Natural killer cell treated with Interleukin-12 subunit alpha and Interleukin-12 subunit beta and Interleukin-15 and Interleukin-18, amount 100 ng/mL, for 72 hours (primary cell): ENCODE results near the gene EPOP. TPM values are rescaled to one million over a fixed set of nuclear protein-coding genes. Genes with fewer than 3 reads are reported as not detected.

ENCODE experiments used
- ATAC-seq, 2 donors: fragments of 150-1000 bp; cut with Tn5 transposase in 1 of 2; sonication (Bioruptor Pico), chemical (Tn5 transposase) in 1 of 2; 2 replicates each; pipeline ENCODE4 v1.10.0; 2021
- DNase-seq: peaks from one replicate; pipeline ENCODE4 v3.0.0; 2022; ENCODE audit warnings: low spot score
- H3K27ac Mint-ChIP-seq, 2 donors: 1 replicate in 1 of 2; 2 replicates in 1 of 2; pipeline ENCODE4 v1.8.0; 2022; ENCODE audit warnings: mixed read lengths in 2 of 2, mild to moderate bottlenecking in 1 of 2, moderate library complexity in 1 of 2
- H3K27me3 Mint-ChIP-seq, 2 donors: 1 replicate in 1 of 2; 2 replicates in 1 of 2; pipeline ENCODE4 v1.8.0; 2022; ENCODE audit warnings: mixed read lengths in 2 of 2
- H3K36me3 Mint-ChIP-seq: one replicate; pipeline ENCODE4 v1.8.0; 2022; ENCODE audit warnings: mixed read lengths
- H3K4me1 Mint-ChIP-seq, 2 donors: 1 replicate in 1 of 2; 2 replicates in 1 of 2; pipeline ENCODE4 v1.8.0; 2022; ENCODE audit warnings: low read depth in 2 of 2, mixed read lengths in 2 of 2, mild to moderate bottlenecking in 1 of 2
- H3K4me3 Mint-ChIP-seq: one replicate; pipeline ENCODE4 v1.8.0; 2022; ENCODE audit warnings: mixed read lengths
- H3K9me3 Mint-ChIP-seq: 2 replicates; pipeline ENCODE4 v1.8.0; 2022; ENCODE audit warnings: mixed read lengths
- total RNA-seq, 2 donors: library from RNA; stranded (reverse); gene quantifications; one replicate each; pipeline ENCODE4 v1.2.3, GENCODE V29; 2022

Gene EPOP
- total RNA-seq = 10 to 100 TPM; 20.5 to 41.0 TPM

GRCh38 chr17:38674749-38675615 lies at the start of gene EPOP:
Gene EPOP (minus strand): TSS chr17:38674957. CDS start chr17:38674495, 462 bp downstream.
- H3K27me3 Mint-ChIP-seq = peaks cover 9 to 15% of the 10 kb centered on the region in 2 donors
- no peaks in the 10 kb centered on the region for H3K9me3 Mint-ChIP-seq
- H3K36me3 Mint-ChIP-seq = no peaks in the 10 kb centered on the region
- peak; percentile 95 for DNase-seq
- H3K4me1 Mint-ChIP-seq = peaks cover 28 to 39% of the 10 kb centered on the region in 2 donors
- H3K4me3 Mint-ChIP-seq = peak within 1 kb of the TSS; percentile 56
- peak; percentile 93 to 98 for ATAC-seq
- H3K27ac Mint-ChIP-seq = peak within 1 kb of the TSS; percentile 38 to 88

GRCh38 chr17:38721802-38722201 lies 47.0 kb upstream of the EPOP start:
- no peak for ATAC-seq
- H3K4me3 Mint-ChIP-seq = no peak overlapping the region
- peaks cover 30 to 42% of the 10 kb centered on the region in 2 donors for H3K4me1 Mint-ChIP-seq
- no peak overlapping the region for H3K27ac Mint-ChIP-seq
- no peaks in the 10 kb centered on the region for H3K27me3 Mint-ChIP-seq
- no peak for DNase-seq
- H3K9me3 Mint-ChIP-seq = no peaks in the 10 kb centered on the region
- H3K36me3 Mint-ChIP-seq = peaks cover 4% of the 10 kb centered on the region

GRCh38 chr17:38720941-38721340 lies 46.2 kb upstream of the EPOP start:
- ATAC-seq = no peak
- H3K27ac Mint-ChIP-seq = peak overlapping the region; percentile 16 to 77
- no peaks in the 10 kb centered on the region for H3K27me3 Mint-ChIP-seq
- peaks cover 4% of the 10 kb centered on the region for H3K36me3 Mint-ChIP-seq
- no peaks in the 10 kb centered on the region for H3K9me3 Mint-ChIP-seq
- DNase-seq = no peak
- H3K4me3 Mint-ChIP-seq = no peak overlapping the region
- H3K4me1 Mint-ChIP-seq = peaks cover 27 to 40% of the 10 kb centered on the region in 2 donors

- Mint-ChIP-seq H3K4me3 (no peak overlapping the region), H3K27ac (peak overlapping the region in 1 of 2 donors; percentile 16), H3K36me3 (peaks cover 4% of the 10 kb centered on the region), H3K9me3 (no peaks in the 10 kb centered on the region), H3K27me3 (no peaks in the 10 kb centered on the region), H3K4me1 (peaks cover 29 to 41% of the 10 kb centered on the region in 2 donors)
- DNase-seq (no peak), ATAC-seq (no peak)
These were observed 45.3 kb upstream of the EPOP start for GRCh38 chr17:38719943-38720641.

GRCh38 chr17:38719289-38719942 lies 44.7 kb upstream of the EPOP start:
- H3K4me3 Mint-ChIP-seq = no peak overlapping the region
- no peak for ATAC-seq

GRCh38 chr17:38717139-38717745 lies 42.5 kb upstream of the EPOP start:
- Mint-ChIP-seq H3K9me3 (no peaks in the 10 kb centered on the region), H3K4me3 (no peak overlapping the region), H3K36me3 (peaks cover 4% of the 10 kb centered on the region), H3K4me1 (peaks cover 24 to 38% of the 10 kb centered on the region in 2 donors), H3K27ac (peak overlapping the region; percentile 49 to 62), H3K27me3 (no peaks in the 10 kb centered on the region)
- ATAC-seq (no peak), DNase-seq (no peak)

More at GRCh38 chr17:38719289-38719942, 44.7 kb upstream of the EPOP start:
- Mint-ChIP-seq H3K9me3 (no peaks in the 10 kb centered on the region), H3K27ac (peak overlapping the region; percentile 49 to 62), H3K36me3 (peaks cover 4% of the 10 kb centered on the region), H3K27me3 (no peaks in the 10 kb centered on the region), H3K4me1 (peaks cover 32 to 41% of the 10 kb centered on the region in 2 donors)
- DNase-seq = no peak

- H3K27ac Mint-ChIP-seq = peak overlapping the region; percentile 78 to 84
- H3K27me3 Mint-ChIP-seq = no peaks in the 10 kb centered on the region
- H3K4me3 Mint-ChIP-seq = no peak overlapping the region
- peaks cover 4% of the 10 kb centered on the region for H3K36me3 Mint-ChIP-seq
- H3K4me1 Mint-ChIP-seq = peaks cover 24 to 43% of the 10 kb centered on the region in 2 donors
- ATAC-seq (no peak), DNase-seq (no peak)
- no peaks in the 10 kb centered on the region for H3K9me3 Mint-ChIP-seq
These were observed 41.7 kb upstream of the EPOP start for GRCh38 chr17:38716368-38717005.

- Mint-ChIP-seq H3K9me3 (no peaks in the 10 kb centered on the region), H3K27ac (peak overlapping the region; percentile 78 to 84), H3K27me3 (no peaks in the 10 kb centered on the region), H3K4me1 (peaks cover 35 to 47% of the 10 kb centered on the region in 2 donors), H3K36me3 (peaks cover 7% of the 10 kb centered on the region), H3K4me3 (no peak overlapping the region)
- DNase-seq (no peak), ATAC-seq (no peak)
These were observed 40.6 kb upstream of the EPOP start for GRCh38 chr17:38715216-38715943.

GRCh38 chr17:38713456-38714075 lies 38.8 kb upstream of the EPOP start:
- no peak overlapping the region for H3K4me3 Mint-ChIP-seq
- ATAC-seq = no peak
- H3K27ac Mint-ChIP-seq = peak overlapping the region in 1 of 2 donors; percentile 84
- H3K9me3 Mint-ChIP-seq = no peaks in the 10 kb centered on the region
- H3K4me1 Mint-ChIP-seq = peaks cover 51% of the 10 kb centered on the region in 2 donors
- H3K36me3 Mint-ChIP-seq = peaks cover 16% of the 10 kb centered on the region
- no peaks in the 10 kb centered on the region for H3K27me3 Mint-ChIP-seq
- DNase-seq = no peak

- no peak for ATAC-seq
- Mint-ChIP-seq H3K4me3 (no peak overlapping the region), H3K36me3 (peaks cover 16% of the 10 kb centered on the region), H3K9me3 (no peaks in the 10 kb centered on the region), H3K4me1 (peaks cover 54 to 58% of the 10 kb centered on the region in 2 donors), H3K27me3 (no peaks in the 10 kb centered on the region), H3K27ac (peak overlapping the region; percentile 72 to 94)
- no peak for DNase-seq
These were observed 37.8 kb upstream of the EPOP start for GRCh38 chr17:38712593-38712992.

GRCh38 chr17:38711792-38712571 lies 37.2 kb upstream of the EPOP start:
- peaks cover 20% of the 10 kb centered on the region for H3K36me3 Mint-ChIP-seq
- H3K27me3 Mint-ChIP-seq = no peaks in the 10 kb centered on the region
- peak overlapping the region; percentile 72 to 94 for H3K27ac Mint-ChIP-seq
- ATAC-seq = peak; percentile 34 to 77
- H3K4me1 Mint-ChIP-seq = peaks cover 59 to 62% of the 10 kb centered on the region in 2 donors
- no peaks in the 10 kb centered on the region for H3K9me3 Mint-ChIP-seq
- no peak overlapping the region for H3K4me3 Mint-ChIP-seq
- no peak for DNase-seq
